ENCODE data around the gene ZNF778. TPM values are rescaled to one million over a fixed set of nuclear protein-coding genes. Genes with fewer than 3 reads are reported as not detected.

The ZNF778 gene
- total and polyA plus RNA-seq, 2 of the 8 experiments (the other 6 are each of a cell fraction or from before 2014, with no cell fraction given): 9.5 to 21.9 TPM

- TF ChIP-seq RAD21 (IDR thresholded peaks at IDR 0.05 in 1 of 2, conservative IDR thresholded peaks at IDR 0.05 in 1 of 2; ENCODE audit: low read depth in 2 of 2, low read length in 2 of 2) (peak; percentile 89 to 91), PHF8 (conservative IDR thresholded peaks at IDR 0.05; ENCODE audit: low read depth, low read length) (no peak), TAF1 (IDR thresholded peaks at IDR 0.05; ENCODE audit: low read depth, low read length) (no peak), JUND (IDR thresholded peaks at IDR 0.05; ENCODE audit: low read length) (no peak), USF2 (IDR thresholded peaks at IDR 0.05; ENCODE audit: low read length) (peak; percentile 79), ASH2L (IDR thresholded peaks at IDR 0.05; ENCODE audit: low read length) (peak; percentile 1), RNF2 (IDR thresholded peaks at IDR 0.05; ENCODE audit: borderline replicate concordance, low read depth, low read length, missing control alignments, poor library complexity, severe bottlenecking) (no peak), TAF7 (optimal IDR thresholded peaks at IDR 0.05; ENCODE audit: borderline replicate concordance, low read depth, low read length) (no peak), TBP (IDR thresholded peaks at IDR 0.05; ENCODE audit: low read depth, low read length) (no peak), RXRA (IDR thresholded peaks at IDR 0.05; ENCODE audit: insufficient read depth, low read depth, low read length) (no peak), HDAC6 (IDR thresholded peaks at IDR 0.05; ENCODE audit: low read depth, low read length) (no peak), SP4 (IDR thresholded peaks at IDR 0.05; ENCODE audit: low read length) (no peak), EZH2 (IDR thresholded peaks at IDR 0.05; ENCODE audit: low read depth, low read length, severe bottlenecking) (no peak), SIN3A (conservative IDR thresholded peaks at IDR 0.05 in 1 of 2, IDR thresholded peaks at IDR 0.05 in 1 of 2; ENCODE audit: low read depth in 1 of 2, low read length in 2 of 2) (peak; percentile 75 to 96; a peak in 2 of 4 replicates), POLR2AphosphoS5 (IDR thresholded peaks at IDR 0.05; ENCODE audit: low read depth, low read length) (no peak), SP2 (IDR thresholded peaks at IDR 0.05; ENCODE audit: low read length) (no peak), KDM5A (IDR thresholded peaks at IDR 0.05; ENCODE audit: low read length) (no peak; the same call in 1 of the 2 replicates), NANOG (IDR thresholded peaks at IDR 0.05; ENCODE audit: insufficient read depth, low read depth, low read length, poor library complexity, severe bottlenecking) (no peak)
- TF ChIP-seq, protein P1, sequence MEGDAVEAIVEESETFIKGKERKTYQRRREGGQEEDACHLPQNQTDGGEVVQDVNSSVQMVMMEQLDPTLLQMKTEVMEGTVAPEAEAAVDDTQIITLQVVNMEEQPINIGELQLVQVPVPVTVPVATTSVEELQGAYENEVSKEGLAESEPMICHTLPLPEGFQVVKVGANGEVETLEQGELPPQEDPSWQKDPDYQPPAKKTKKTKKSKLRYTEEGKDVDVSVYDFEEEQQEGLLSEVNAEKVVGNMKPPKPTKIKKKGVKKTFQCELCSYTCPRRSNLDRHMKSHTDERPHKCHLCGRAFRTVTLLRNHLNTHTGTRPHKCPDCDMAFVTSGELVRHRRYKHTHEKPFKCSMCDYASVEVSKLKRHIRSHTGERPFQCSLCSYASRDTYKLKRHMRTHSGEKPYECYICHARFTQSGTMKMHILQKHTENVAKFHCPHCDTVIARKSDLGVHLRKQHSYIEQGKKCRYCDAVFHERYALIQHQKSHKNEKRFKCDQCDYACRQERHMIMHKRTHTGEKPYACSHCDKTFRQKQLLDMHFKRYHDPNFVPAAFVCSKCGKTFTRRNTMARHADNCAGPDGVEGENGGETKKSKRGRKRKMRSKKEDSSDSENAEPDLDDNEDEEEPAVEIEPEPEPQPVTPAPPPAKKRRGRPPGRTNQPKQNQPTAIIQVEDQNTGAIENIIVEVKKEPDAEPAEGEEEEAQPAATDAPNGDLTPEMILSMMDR (IDR thresholded peaks at IDR 0.05; ENCODE audit: control extremely low read depth in 1 of 3, insufficient read depth in 1 of 3, low read depth in 1 of 3, low read length in 3 of 3): peak; percentile 58 to 78 (median 77)
These were observed 977 bp upstream of the ZNF778 start (continued) for GRCh38 chr16:89216315-89217137.
